Stimulated activated CD4-positive, alpha-beta T cell treated with anti-CD3 and anti-CD28 coated beads, Interleukin-1b, Interleukin-23, amount 100 ng/mL, for 4 hours (primary cell): Measurements from ENCODE around the gene DIS3L2.

Source experiments
- DNase-seq, 2 donors: peaks; one replicate each; pipeline ENCODE4 v3.0.0-alpha.2; 2020; ENCODE audit warnings: low read depth in 2 of 2

DIS3L2 gene

GRCh38 chr2:232263295-232263694, 301.8 kb downstream of the DIS3L2 start:
- DNase-seq = no peak

- no peak for DNase-seq
These were observed 302.6 kb downstream of the DIS3L2 start for GRCh38 chr2:232264081-232264480.

GRCh38 chr2:232265329-232265728, 303.8 kb downstream of the DIS3L2 start:
- DNase-seq = no peak

GRCh38 chr2:232268636-232269165, 307.2 kb downstream of the DIS3L2 start:
- DNase-seq = no peak

GRCh38 chr2:232269867-232270266, 308.4 kb downstream of the DIS3L2 start:
- no peak for DNase-seq

- DNase-seq = no peak
These were observed 312.6 kb downstream of the DIS3L2 start for GRCh38 chr2:232273903-232274643.

GRCh38 chr2:232275670-232276069, 314.2 kb downstream of the DIS3L2 start:
- DNase-seq = no peak

GRCh38 chr2:232276084-232276732, 314.7 kb downstream of the DIS3L2 start:
- DNase-seq = no peak

GRCh38 chr2:232276733-232277313, 315.3 kb downstream of the DIS3L2 start:
- no peak for DNase-seq

GRCh38 chr2:232278534-232278933, 317.0 kb downstream of the DIS3L2 start:
- DNase-seq = no peak

GRCh38 chr2:232280341-232280740, 318.8 kb downstream of the DIS3L2 start:
- DNase-seq = no peak

- DNase-seq = no peak
These were observed 320.5 kb downstream of the DIS3L2 start for GRCh38 chr2:232281858-232282507.

GRCh38 chr2:232282508-232283055, 321.1 kb downstream of the DIS3L2 start:
- DNase-seq = no peak

- no peak for DNase-seq
These were observed 324.7 kb downstream of the DIS3L2 start for GRCh38 chr2:232286001-232286868.

GRCh38 chr2:232287316-232287715, 325.8 kb downstream of the DIS3L2 start:
- no peak for DNase-seq

GRCh38 chr2:232288489-232289030, 327.0 kb downstream of the DIS3L2 start:
- no peak for DNase-seq

GRCh38 chr2:232290668-232291067, 329.2 kb downstream of the DIS3L2 start:
- no peak for DNase-seq

- DNase-seq = no peak
These were observed 329.8 kb downstream of the DIS3L2 start for GRCh38 chr2:232291343-232291742.

GRCh38 chr2:232292395-232293154, 331.1 kb downstream of the DIS3L2 start:
- DNase-seq = peak in 1 of 2 donors; percentile 34

- DNase-seq = no peak
These were observed 331.7 kb downstream of the DIS3L2 start for GRCh38 chr2:232293191-232293590.
